HEK293 (cell line): ENCODE measurements around the gene GEMIN5.

Experiments used
- BCL11B ChIP-seq: fragments of 450-650 bp; formaldehyde crosslinking; IDR thresholded peaks from 2 replicates; pipeline ENCODE4 v1.5.1; 2016; ENCODE audit warnings: low read depth, missing biosample characterization, missing genetic modification characterization
- EGR2 ChIP-seq: fragments of 450-650 bp; formaldehyde crosslinking; IDR thresholded peaks from 2 replicates; pipeline ENCODE4 v1.5.1; 2016; ENCODE audit warnings: low read depth, missing biosample characterization, missing genetic modification characterization
- GFI1B ChIP-seq: fragments of 450-650 bp; formaldehyde crosslinking; IDR thresholded peaks from 2 replicates; pipeline ENCODE4 v1.5.1; 2016; ENCODE audit warnings: missing biosample characterization, missing genetic modification characterization
- GLIS2 ChIP-seq: fragments of 450-650 bp; formaldehyde crosslinking; IDR thresholded peaks from 2 replicates; pipeline ENCODE4 v1.5.1; 2016; ENCODE audit warnings: missing biosample characterization, missing genetic modification characterization
- KLF16 ChIP-seq: fragments of 450-650 bp; formaldehyde crosslinking; IDR thresholded peaks from 2 replicates; pipeline ENCODE4 v1.5.1; 2017; ENCODE audit warnings: missing biosample characterization, missing genetic modification characterization
- KLF7 ChIP-seq: fragments of 450-650 bp; formaldehyde crosslinking; IDR thresholded peaks from 2 replicates; pipeline ENCODE4 v1.5.1; 2016; ENCODE audit warnings: missing biosample characterization, missing genetic modification characterization, borderline replicate concordance
- KLF9 ChIP-seq: fragments of 450-650 bp; formaldehyde crosslinking; IDR thresholded peaks from 2 replicates; pipeline ENCODE4 v1.5.1; 2016; ENCODE audit warnings: missing biosample characterization, missing genetic modification characterization, low read depth
- MYNN ChIP-seq: fragments of 450-650 bp; formaldehyde crosslinking; IDR thresholded peaks from 2 replicates; pipeline ENCODE4 v1.5.1; 2016; ENCODE audit warnings: missing biosample characterization, missing genetic modification characterization, borderline replicate concordance
- OSR2 ChIP-seq: fragments of 450-650 bp; formaldehyde crosslinking; IDR thresholded peaks from 2 replicates; pipeline ENCODE4 v1.5.1; 2016; ENCODE audit warnings: missing biosample characterization, missing genetic modification characterization
- PBX3 ChIP-seq: sonication (generic); formaldehyde crosslinking; IDR thresholded peaks from 2 replicates; pipeline ENCODE4 v1.8.1; 2022; ENCODE audit warnings: mild to moderate bottlenecking, moderate library complexity, missing genetic modification reagents
- RBAK ChIP-seq: fragments of 450-650 bp; formaldehyde crosslinking; IDR thresholded peaks from 2 replicates; pipeline ENCODE4 v1.5.1; 2016; ENCODE audit warnings: missing biosample characterization, missing genetic modification characterization
- SP2 ChIP-seq: fragments of 450-650 bp; formaldehyde crosslinking; IDR thresholded peaks from 2 replicates; pipeline ENCODE4 v1.5.1; 2016; ENCODE audit warnings: missing biosample characterization, missing genetic modification characterization
- YY1 ChIP-seq: fragments of 450-650 bp; formaldehyde crosslinking; IDR thresholded peaks from 2 replicates; pipeline ENCODE4 v1.5.1; 2018; ENCODE audit warnings: missing biosample characterization, missing genetic modification characterization
- YY2 ChIP-seq: fragments of 450-650 bp; formaldehyde crosslinking; IDR thresholded peaks from 2 replicates; pipeline ENCODE4 v1.5.1; 2016; ENCODE audit warnings: missing biosample characterization, missing genetic modification characterization
- ZBTB8A ChIP-seq: fragments of 450-650 bp; formaldehyde crosslinking; IDR thresholded peaks from 2 replicates; pipeline ENCODE4 v1.5.1; 2016; ENCODE audit warnings: missing biosample characterization, missing genetic modification characterization
- ZNF112 ChIP-seq: fragments of 450-650 bp; formaldehyde crosslinking; IDR thresholded peaks from 2 replicates; pipeline ENCODE4 v1.5.0; 2017; ENCODE audit warnings: missing biosample characterization, missing genetic modification characterization
- ZNF155 ChIP-seq: fragments of 450-650 bp; formaldehyde crosslinking; IDR thresholded peaks from 2 replicates; pipeline ENCODE4 v1.5.1; 2016; ENCODE audit warnings: missing biosample characterization, missing genetic modification characterization
- ZNF211 ChIP-seq: fragments of 450-650 bp; formaldehyde crosslinking; IDR thresholded peaks from 2 replicates; pipeline ENCODE4 v1.5.1; 2016; ENCODE audit warnings: low read depth, missing biosample characterization, missing genetic modification characterization
- ZNF274 ChIP-seq, 2 experiments: fragments of 200-500 bp in 1 of 2; fragments of 450-650 bp in 1 of 2; sonication (Bioruptor generic) in 1 of 2; formaldehyde crosslinking in 1 of 2; IDR thresholded peaks; 2 replicates each; pipeline versions ENCODE4 v1.5.1 to v1.6.1; 2014 to 2016; ENCODE audit warnings: borderline replicate concordance in 1 of 2, inconsistent platforms in 1 of 2, low read length in 1 of 2, missing biosample characterization in 1 of 2, missing genetic modification characterization in 1 of 2
- ZNF280D ChIP-seq: fragments of 450-650 bp; formaldehyde crosslinking; IDR thresholded peaks from 2 replicates; pipeline ENCODE4 v1.5.1; 2016; ENCODE audit warnings: missing biosample characterization, missing genetic modification characterization
- ZNF366 ChIP-seq: fragments of 450-650 bp; formaldehyde crosslinking; conservative IDR thresholded peaks from 2 replicates; pipeline ENCODE4 v1.5.1; 2016; ENCODE audit warnings: missing biosample characterization, missing genetic modification characterization
- ZNF501 ChIP-seq: fragments of 450-650 bp; formaldehyde crosslinking; IDR thresholded peaks from 2 replicates; pipeline ENCODE4 v1.5.1; 2016; ENCODE audit warnings: missing biosample characterization, missing genetic modification characterization
- ZNF513 ChIP-seq: fragments of 450-650 bp; IDR thresholded peaks from 2 replicates; pipeline ENCODE4 v1.5.1; 2018; ENCODE audit warnings: missing biosample characterization, missing genetic modification characterization
- ZNF560 ChIP-seq: fragments of 450-650 bp; formaldehyde crosslinking; IDR thresholded peaks from 2 replicates; pipeline ENCODE4 v1.5.1; 2017; ENCODE audit warnings: missing biosample characterization, missing genetic modification characterization, borderline replicate concordance
- ZNF571 ChIP-seq: fragments of 450-650 bp; formaldehyde crosslinking; IDR thresholded peaks from 2 replicates; pipeline ENCODE4 v1.5.0; 2017; ENCODE audit warnings: missing biosample characterization, missing genetic modification characterization
- ZNF610 ChIP-seq: fragments of 450-650 bp; formaldehyde crosslinking; IDR thresholded peaks from 2 replicates; pipeline ENCODE4 v1.5.1; 2016; ENCODE audit warnings: missing biosample characterization, missing genetic modification characterization, borderline replicate concordance
- ZNF621 ChIP-seq: fragments of 450-650 bp; formaldehyde crosslinking; IDR thresholded peaks from 2 replicates; pipeline ENCODE4 v1.5.1; 2017; ENCODE audit warnings: missing biosample characterization, missing genetic modification characterization
- ZNF660 ChIP-seq: fragments of 450-650 bp; IDR thresholded peaks from 2 replicates; pipeline ENCODE4 v1.5.1; 2018; ENCODE audit warnings: missing biosample characterization, mild to moderate bottlenecking, missing genetic modification characterization
- ZNF664 ChIP-seq: fragments of 450-650 bp; formaldehyde crosslinking; IDR thresholded peaks from 2 replicates; pipeline ENCODE4 v1.5.1; 2016; ENCODE audit warnings: missing biosample characterization, missing genetic modification characterization
- ZNF777 ChIP-seq: fragments of 450-650 bp; formaldehyde crosslinking; IDR thresholded peaks from 2 replicates; pipeline ENCODE4 v1.5.1; 2017; ENCODE audit warnings: missing biosample characterization, missing genetic modification characterization, borderline replicate concordance
- ZSCAN23 ChIP-seq: fragments of 450-650 bp; formaldehyde crosslinking; IDR thresholded peaks from 2 replicates; pipeline ENCODE4 v1.5.1; 2016; ENCODE audit warnings: missing biosample characterization, missing genetic modification characterization
- TF ChIP-seq, protein P1 (sequence below): fragments of 450-650 bp; IDR thresholded peaks from 2 replicates; pipeline ENCODE4 v1.5.1; 2018; ENCODE audit warnings: missing biosample characterization, mild to moderate bottlenecking, missing genetic modification characterization

GEMIN5 gene

DNA sequence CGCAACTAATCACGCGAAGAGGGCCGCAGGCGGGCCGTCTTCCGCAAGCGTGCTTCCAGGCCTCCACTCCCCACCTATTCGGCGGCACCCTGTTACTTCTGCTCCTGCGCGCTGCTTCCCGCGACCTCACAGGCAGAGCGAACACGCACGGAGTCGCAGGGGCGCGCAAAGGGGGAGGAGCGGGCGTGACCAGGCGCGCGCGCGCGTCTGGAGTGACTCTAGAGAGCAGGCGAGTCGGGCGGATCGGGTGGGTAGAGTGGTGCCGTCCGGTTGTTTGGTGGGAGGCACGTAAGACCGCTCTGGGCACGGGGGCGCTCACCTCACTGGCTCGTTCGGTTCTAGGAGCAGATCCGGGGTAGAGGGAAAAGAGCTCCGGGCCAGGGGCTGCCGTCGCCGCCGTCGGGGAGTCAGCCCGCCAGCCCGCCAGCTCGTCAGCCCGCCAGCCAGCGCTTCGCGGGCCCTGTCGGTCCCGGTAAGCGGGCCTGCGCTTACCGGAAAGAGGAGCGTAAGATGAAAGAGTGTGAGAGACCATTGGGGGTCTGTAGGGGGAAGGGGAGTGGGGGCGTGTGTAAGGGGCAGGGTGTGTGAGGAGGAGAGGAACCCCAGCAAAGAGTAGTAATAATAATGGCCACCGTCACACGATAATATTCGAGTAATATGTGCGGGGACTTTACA lies 79.6 kb downstream of the GEMIN5 start, which contains the start of gene CNOT8 (continued):
- TF ChIP-seq ZNF571 (no peak), OSR2 (tag by site-specific recombination) (no peak), ZNF155 (tag by site-specific recombination) (no peak), KLF9 (peak; percentile 74; the same call in 1 of the 2 replicates), ZNF660 (tag by site-specific recombination) (peak; percentile 59; the same call in 1 of the 2 replicates), EGR2 (tag by site-specific recombination) (peak; percentile 80), RBAK (tag by site-specific recombination) (no peak), GLIS2 (tag by site-specific recombination) (peak; percentile 59), ZNF112 (tag by site-specific recombination) (no peak), ZNF664 (tag by site-specific recombination) (no peak), ZBTB8A (tag by site-specific recombination) (peak; percentile 82), ZNF777 (peak; percentile 42; the same call in 1 of the 2 replicates), ZNF610 (peak; percentile 73; the same call in 1 of the 2 replicates), ZNF513 (tag by site-specific recombination) (no peak), SP2 (tag by site-specific recombination) (peak; percentile 65), ZNF211 (tag by site-specific recombination) (no peak), YY1 (0 out of 2 replicates have a peak, but pooled peaks have one; percentile 8), ZSCAN23 (tag by site-specific recombination) (no peak; the same call in 1 of the 2 replicates), ZNF621 (no peak), ZNF274 (IDR thresholded peaks at IDR 0.05; ENCODE audit: low read length) (no peak), ZNF274 (tag by site-specific recombination; IDR thresholded peaks at IDR 0.05; ENCODE audit: borderline replicate concordance) (no peak), ZNF560 (tag by site-specific recombination) (no peak), KLF16 (peak; percentile 53), MYNN (tag by site-specific recombination) (no peak), YY2 (tag by site-specific recombination) (no peak), ZNF366 (peak; percentile 13; the same call in 1 of the 2 replicates), KLF7 (no peak; the same call in 1 of the 2 replicates), ZNF501 (peak; percentile 71), GFI1B (tag by site-specific recombination) (no peak), BCL11B (tag by site-specific recombination) (no peak), PBX3 (CRISPR knock-in tag) (no peak; the same call in 1 of the 2 replicates), ZNF280D (tag by site-specific recombination) (no peak)
- TF ChIP-seq, protein P1, sequence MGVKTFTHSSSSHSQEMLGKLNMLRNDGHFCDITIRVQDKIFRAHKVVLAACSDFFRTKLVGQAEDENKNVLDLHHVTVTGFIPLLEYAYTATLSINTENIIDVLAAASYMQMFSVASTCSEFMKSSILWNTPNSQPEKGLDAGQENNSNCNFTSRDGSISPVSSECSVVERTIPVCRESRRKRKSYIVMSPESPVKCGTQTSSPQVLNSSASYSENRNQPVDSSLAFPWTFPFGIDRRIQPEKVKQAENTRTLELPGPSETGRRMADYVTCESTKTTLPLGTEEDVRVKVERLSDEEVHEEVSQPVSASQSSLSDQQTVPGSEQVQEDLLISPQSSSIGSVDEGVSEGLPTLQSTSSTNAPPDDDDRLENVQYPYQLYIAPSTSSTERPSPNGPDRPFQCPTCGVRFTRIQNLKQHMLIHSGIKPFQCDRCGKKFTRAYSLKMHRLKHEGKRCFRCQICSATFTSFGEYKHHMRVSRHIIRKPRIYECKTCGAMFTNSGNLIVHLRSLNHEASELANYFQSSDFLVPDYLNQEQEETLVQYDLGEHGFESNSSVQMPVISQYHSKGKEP (tag by site-specific recombination): no peak
